ENCODE data around the gene CSPG5.

CSPG5 gene

DNA sequence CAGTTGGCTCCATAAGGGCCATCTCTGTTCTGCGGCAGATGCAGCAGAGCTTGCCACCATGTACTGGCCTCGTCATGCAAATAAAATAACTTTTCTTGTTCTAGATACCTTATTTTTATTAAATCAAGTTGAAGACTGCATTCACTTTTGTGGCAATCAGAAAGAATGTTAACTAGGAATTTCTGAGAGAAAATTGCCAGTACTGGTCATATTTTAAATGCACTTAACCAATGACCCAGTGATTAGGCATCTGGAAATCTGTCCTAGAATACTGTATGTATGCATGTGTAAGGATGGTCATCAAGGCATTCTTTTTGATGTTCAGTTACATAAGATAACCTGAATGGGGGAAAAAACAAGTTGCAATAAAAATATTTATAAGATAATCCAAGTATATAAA is 34.2 kb upstream of the CSPG5 start:
- no peak for DNase-seq (ENCODE audit: extremely low read depth, low read depth)
- no peak for TF ChIP-seq CTCF (IDR thresholded peaks at IDR 0.05; ENCODE audit: low read depth, low read length, missing control alignments)

DNA sequence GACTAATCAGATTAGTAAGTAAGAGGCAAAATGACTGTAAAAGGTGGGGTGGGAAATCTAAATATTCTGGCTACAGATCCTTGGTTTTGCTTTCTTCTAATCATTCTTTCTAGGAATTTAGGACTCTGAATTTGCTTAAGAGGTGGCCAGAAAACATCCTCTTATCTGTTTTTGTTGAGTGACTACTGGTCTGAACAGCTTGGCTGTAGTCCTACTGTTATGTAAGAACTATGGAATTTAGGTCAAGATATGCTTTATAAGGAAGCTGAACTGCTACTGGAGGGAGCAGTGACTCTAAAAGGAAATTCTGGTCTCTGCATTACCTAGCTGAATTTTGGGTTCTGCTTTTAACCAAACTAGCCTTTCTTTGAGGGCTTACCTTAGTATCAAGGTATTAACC is 33.5 kb upstream of the CSPG5 start:
- H3K4me3 ChIP-seq (replicated peaks; ENCODE audit: low read depth, low read length), result no peak overlapping the region
- no peak for TF ChIP-seq CTCF (IDR thresholded peaks at IDR 0.05; ENCODE audit: low read depth, low read length, missing control alignments)
- DNase-seq (ENCODE audit: extremely low read depth, low read depth), result peak; percentile 12

More for the DNA sequence above, 34.2 kb upstream of the CSPG5 start:
- no peak overlapping the region for H3K4me3 ChIP-seq (replicated peaks; ENCODE audit: low read depth, low read length)

GRCh38 chr3:47611576-47611975 is 32.9 kb upstream of the CSPG5 start:
- TF ChIP-seq CTCF (IDR thresholded peaks at IDR 0.05; ENCODE audit: low read depth, low read length, missing control alignments), result no peak
- no peak overlapping the region for H3K4me3 ChIP-seq (replicated peaks; ENCODE audit: low read depth, low read length)
- no peak for DNase-seq (ENCODE audit: extremely low read depth, low read depth)

DNA sequence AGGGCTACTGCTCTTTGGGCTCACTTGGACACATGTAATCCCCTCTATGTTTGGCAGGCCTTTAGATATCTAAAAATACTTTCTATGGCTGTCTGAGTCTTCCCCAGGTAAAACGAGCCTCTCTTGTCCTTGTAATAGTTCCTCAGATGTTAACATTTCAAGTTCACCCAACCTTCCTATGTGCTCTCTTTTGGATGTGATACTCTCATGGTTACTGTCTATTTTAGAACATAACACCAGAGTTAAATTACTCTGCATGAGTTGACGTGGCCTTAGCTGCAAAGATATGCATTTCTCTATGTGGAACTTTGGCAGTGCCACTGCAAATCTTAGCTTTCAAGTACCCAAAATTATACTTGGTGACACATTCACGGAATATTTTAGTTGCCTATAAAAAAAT is 31.9 kb upstream of the CSPG5 start:
- DNase-seq (ENCODE audit: extremely low read depth, low read depth), result no peak
- no peak for TF ChIP-seq CTCF (IDR thresholded peaks at IDR 0.05; ENCODE audit: low read depth, low read length, missing control alignments)
- no peak overlapping the region for H3K4me3 ChIP-seq (replicated peaks; ENCODE audit: low read depth, low read length)

GRCh38 chr3:47607335-47607734 is 28.7 kb upstream of the CSPG5 start:
- DNase-seq (ENCODE audit: extremely low read depth, low read depth), result no peak
- TF ChIP-seq CTCF (IDR thresholded peaks at IDR 0.05; ENCODE audit: low read depth, low read length, missing control alignments), result no peak
- no peak overlapping the region for H3K4me3 ChIP-seq (replicated peaks; ENCODE audit: low read depth, low read length)

GRCh38 chr3:47606165-47606564 is 27.5 kb upstream of the CSPG5 start:
- no peak overlapping the region for H3K4me3 ChIP-seq (replicated peaks; ENCODE audit: low read depth, low read length)
- TF ChIP-seq CTCF (IDR thresholded peaks at IDR 0.05; ENCODE audit: low read depth, low read length, missing control alignments), result no peak
- DNase-seq (ENCODE audit: extremely low read depth, low read depth), result no peak

GRCh38 chr3:47605652-47606051 is 27.0 kb upstream of the CSPG5 start:
- DNase-seq (ENCODE audit: extremely low read depth, low read depth), result no peak
- no peak overlapping the region for H3K4me3 ChIP-seq (replicated peaks; ENCODE audit: low read depth, low read length)
- TF ChIP-seq CTCF (IDR thresholded peaks at IDR 0.05; ENCODE audit: low read depth, low read length, missing control alignments), result no peak

Measured in HFF-Myc (cell line).